GM19438 (cell line): Measurements from ENCODE around the gene TXLNG.
"Not testable (repeated sequence)": the region's sequence is repeated elsewhere in the genome, so short reads cannot be mapped to it uniquely, and the experiment has no call there.

Experiments used
- ATAC-seq: cut with Tn5 transposase; IDR thresholded peaks from one replicate; pipeline ENCODE4 v1.9.1; 2021; ENCODE audit warnings: low read depth; ENCODE audit not compliant: unreplicated experiment

TXLNG gene

GRCh38 chrX:16836371-16836770 is 50.1 kb downstream of the TXLNG start:
- no peak for ATAC-seq

GRCh38 chrX:16838202-16839066 is 52.2 kb downstream of the TXLNG start:
- ATAC-seq = no peak

DNA sequence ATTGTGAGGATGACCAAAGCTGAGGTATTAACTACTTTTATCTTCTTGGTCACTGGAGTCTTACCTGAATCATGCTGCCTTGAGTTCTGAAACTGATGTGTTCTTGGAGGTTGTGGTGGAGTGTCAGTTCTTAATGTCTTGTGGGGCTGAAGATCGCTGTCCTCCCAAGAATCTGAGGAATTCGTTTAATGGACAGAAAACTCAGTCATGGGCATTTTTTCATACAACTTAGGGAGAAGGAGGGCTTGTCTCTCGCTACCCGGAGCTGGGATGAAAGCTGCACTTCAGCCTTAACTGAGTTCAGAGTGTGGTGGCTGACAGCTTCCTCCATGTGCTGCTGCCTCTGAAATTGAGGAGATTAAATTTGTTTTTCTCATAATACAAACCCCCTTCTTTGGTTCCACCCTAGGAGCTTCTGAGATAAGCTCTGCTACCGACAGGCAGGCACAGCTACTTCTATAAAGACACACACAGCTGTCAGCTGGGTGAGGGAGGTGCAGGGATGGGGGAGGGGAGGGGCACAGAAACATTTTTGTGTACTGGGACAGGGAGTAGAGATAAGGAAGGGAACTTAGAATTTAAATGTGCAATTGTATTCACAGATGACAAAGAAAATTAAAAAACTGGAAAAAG is 53.1 kb downstream of the TXLNG start:
- no peak for ATAC-seq

GRCh38 chrX:16839852-16840460 is 53.7 kb downstream of the TXLNG start:
- ATAC-seq = no peak

DNA sequence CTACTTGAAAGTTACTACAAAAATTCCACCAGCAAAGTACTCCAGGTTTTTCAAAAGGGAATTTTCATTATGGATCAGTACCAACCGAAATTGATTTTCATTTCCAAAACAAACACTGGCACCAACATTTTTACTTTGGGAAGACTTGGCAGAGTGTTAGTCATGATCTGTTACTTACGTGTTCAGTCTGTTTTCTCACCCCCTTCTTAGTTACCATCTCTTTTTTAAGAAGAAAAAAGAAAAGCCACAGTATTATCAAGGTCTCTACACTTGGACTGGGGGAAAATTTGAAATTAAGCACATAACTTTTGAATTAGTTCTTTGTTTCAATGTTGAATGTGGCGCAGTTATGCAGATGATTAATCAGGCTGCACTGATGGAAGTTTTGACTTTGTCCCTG is 56.4 kb downstream of the TXLNG start:
- no peak for ATAC-seq

- ATAC-seq = no peak
These were observed 57.1 kb downstream of the TXLNG start for GRCh38 chrX:16843208-16843909.

DNA sequence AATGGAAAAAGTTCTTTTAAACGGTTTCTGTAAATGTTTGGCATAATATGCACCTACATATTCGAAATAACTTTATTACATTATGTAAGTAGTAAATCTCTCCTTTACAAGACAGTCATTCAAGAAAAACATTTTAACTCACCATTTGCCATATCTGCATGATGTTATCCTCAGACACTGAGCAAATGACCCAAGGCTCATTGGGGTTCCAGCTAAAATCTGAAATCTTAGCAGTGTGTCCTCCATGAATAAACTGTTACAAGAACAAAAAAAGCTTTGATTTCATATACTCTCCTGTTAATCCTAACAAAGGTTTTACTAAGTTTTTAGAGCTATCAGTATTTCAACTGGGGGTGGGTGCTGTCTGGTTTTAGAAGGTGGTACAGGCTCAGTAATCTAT is 59.4 kb downstream of the TXLNG start:
- no peak for ATAC-seq

GRCh38 chrX:16848541-16848940 is 62.3 kb downstream of the TXLNG start:
- ATAC-seq = no peak

DNA sequence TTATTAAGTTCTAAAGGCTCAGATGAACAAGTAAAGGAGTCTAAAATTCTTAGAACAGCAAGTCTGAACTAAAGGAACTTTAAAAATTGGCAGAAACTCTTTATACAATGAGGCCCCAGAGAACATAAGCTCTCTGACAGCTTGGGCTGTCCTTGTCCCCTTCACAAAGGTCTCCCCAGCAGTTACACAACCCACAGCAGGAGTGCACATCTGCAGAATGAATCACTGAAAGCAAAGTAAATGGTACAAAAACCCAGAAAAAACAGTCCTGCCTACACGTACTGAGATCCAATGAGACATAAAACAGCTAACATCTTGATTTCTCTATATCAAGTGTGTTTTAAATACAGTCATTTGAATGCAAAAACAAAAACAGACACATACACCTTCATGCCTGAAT is 65.2 kb downstream of the TXLNG start:
- no peak for ATAC-seq

- ATAC-seq = no peak
These were observed 65.6 kb downstream of the TXLNG start for GRCh38 chrX:16851827-16852226.

DNA sequence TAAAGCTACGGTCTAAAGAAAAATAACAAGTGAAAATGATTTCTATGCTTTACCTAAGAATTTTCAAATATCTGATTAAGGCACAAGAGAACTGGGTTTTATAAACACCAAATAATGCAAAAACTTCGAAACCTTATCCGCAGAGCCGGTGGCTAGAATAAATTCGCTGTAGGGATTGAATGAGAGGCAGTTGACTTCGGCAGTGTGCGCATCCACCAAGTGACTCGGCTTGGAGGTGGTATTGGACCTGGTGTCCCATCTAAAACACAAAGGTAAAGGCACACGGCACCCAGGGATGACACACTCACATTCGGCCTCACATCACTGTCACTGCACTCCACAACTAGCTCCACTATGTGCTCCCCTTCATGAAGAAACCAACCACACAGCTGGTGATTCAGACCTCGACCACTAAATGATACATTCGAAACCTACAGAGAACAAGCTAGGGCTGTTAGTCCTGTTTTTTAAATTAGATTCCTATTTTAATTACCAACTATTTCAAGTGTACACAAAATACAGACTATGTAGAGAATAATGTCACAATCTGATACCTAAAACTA is 66.4 kb downstream of the TXLNG start:
- no peak for ATAC-seq

DNA sequence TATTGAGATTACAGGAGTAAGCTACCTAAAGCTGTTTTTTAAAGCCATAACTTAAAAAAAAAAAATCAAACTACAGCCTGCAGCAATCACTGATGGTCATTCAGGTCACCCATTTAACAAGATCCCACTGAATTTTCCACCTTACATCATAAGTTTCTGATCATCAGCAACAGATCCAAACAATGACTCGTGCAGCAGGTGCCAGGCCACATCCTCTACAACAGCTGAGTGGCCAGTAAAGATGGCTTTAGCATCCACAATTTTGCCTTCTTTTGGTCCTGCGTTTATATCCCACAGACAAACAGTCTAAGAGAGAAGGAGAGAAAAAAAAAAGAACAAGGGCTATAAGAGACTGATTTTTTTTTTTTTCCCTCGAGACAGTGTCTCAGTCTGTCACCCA is 67.3 kb downstream of the TXLNG start:
- ATAC-seq = no peak

- ATAC-seq = no peak
These were observed 69.3 kb downstream of the TXLNG start for GRCh38 chrX:16855363-16856075.

GRCh38 chrX:16856076-16856404 is 69.8 kb downstream of the TXLNG start:
- not testable (repeated sequence) for ATAC-seq

GRCh38 chrX:16856744-16857143 is 70.5 kb downstream of the TXLNG start:
- no peak for ATAC-seq

- no peak for ATAC-seq
These were observed 76.6 kb downstream of the TXLNG start for GRCh38 chrX:16862829-16863228.

GRCh38 chrX:16867947-16868346 is 81.7 kb downstream of the TXLNG start:
- ATAC-seq = no peak

GRCh38 chrX:16868920-16869319 is 82.7 kb downstream of the TXLNG start:
- no peak for ATAC-seq

DNA sequence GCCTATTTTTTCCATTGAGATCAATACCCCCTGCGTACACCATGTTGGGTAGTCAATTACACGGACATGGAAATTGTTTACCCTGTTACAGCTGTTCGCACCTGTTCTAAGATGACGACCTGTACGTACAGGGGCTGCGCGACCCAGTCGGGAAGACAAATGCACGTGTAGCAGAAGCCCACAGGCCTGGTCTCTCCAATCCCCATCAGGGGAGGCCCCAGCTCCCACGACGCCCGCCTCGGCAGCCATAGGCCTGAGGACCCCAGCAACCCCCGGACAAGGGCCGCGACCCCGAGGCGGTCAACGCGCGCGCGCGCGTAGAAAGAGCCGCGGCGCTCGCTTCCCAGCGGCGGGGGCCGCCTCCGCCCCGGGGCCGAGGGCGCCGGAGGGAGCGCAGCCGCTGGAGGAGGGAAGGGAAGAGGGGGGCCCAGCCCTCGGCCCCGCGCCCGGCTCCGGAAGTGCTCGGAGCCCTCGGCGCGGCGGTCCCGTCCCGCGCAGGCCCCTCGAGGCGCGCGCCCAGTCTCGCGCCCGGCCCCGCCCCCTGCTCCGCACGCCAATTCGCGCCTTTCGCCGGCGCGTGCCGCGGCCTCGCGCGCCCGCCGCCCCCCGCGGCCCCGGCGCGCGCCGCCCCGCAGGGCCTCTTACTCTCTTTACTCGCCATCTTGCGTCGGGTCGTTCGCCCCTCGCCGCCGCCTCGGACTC is 83.3 kb downstream of the TXLNG start:
- peak; percentile 46 for ATAC-seq
